Uterus (tissue), 4 donors: ENCODE data around the gene ADCY6. TPM values are rescaled to one million over a fixed set of nuclear protein-coding genes. Genes with fewer than 3 reads are reported as not detected.
A peak's percentile ranks its signal among the peaks of the same experiment; 100 is the strongest.

ENCODE experiments used
- DNase-seq, 2 donors: peaks; one replicate each; pipeline ENCODE4 v3.0.0-alpha.2; 2019 to 2020
- H3K27ac ChIP-seq, 2 donors: fragments of 200-600 bp; sonication (generic); 1 replicate in 1 of 2; 2 replicates in 1 of 2; pipeline ENCODE4 v1.5.1; 2016 to 2018
- H3K27me3 ChIP-seq, 2 donors: fragments of 200-600 bp; sonication (generic); one replicate each; pipeline ENCODE4 v1.5.1; 2018 to 2019; ENCODE audit warnings: control low read depth in 1 of 2
- H3K36me3 ChIP-seq, 2 donors: fragments of 200-600 bp; sonication (generic); one replicate each; pipeline ENCODE4 v1.5.1; 2019; ENCODE audit warnings: control low read depth in 1 of 2
- H3K4me1 ChIP-seq, 2 donors: fragments of 200-600 bp; sonication (generic); one replicate each; pipeline ENCODE4 v1.5.1; 2018 to 2019; ENCODE audit warnings: control low read depth in 1 of 2
- H3K4me3 ChIP-seq, 2 donors: fragments of 200-600 bp; sonication (generic); 1 replicate in 1 of 2; 2 replicates in 1 of 2; pipeline ENCODE4 v1.5.1; 2018 to 2019; ENCODE audit warnings: mild to moderate bottlenecking in 1 of 2
- H3K9me3 ChIP-seq, 2 donors: fragments of 200-600 bp; sonication (generic); one replicate each; pipeline ENCODE4 v1.5.1; 2019; ENCODE audit warnings: control low read depth in 1 of 2
- POLR2A ChIP-seq, 2 donors: fragments of 450-650 bp; IDR thresholded peaks; one replicate each; pipeline ENCODE4 v1.6.1; 2016; ENCODE audit warnings: antibody characterized with exemption in 2 of 2, mild to moderate bottlenecking in 1 of 2, moderate library complexity in 1 of 2
- intact Hi-C: fragments of 100-400 bp; cut with DNase I; formaldehyde crosslinking; loops from one replicate; pipeline ENCODE4 v1.15.1; 2023; ENCODE audit warnings: low total_unique reads
- total RNA-seq, 4 donors: library from RNA; depleted of rRNA in 3 of 4; stranded (reverse); fragments of >200 nt in 3 of 4; gene quantifications; one replicate each; pipeline versions ENCODE4 v1.1.0 to v1.2.4, GENCODE V29; 2014 to 2023
- TF ChIP-seq, protein P1 (sequence below), 4 experiments: fragments of 200-600 bp in 2 of 4; fragments of 450-650 bp in 2 of 4; sonication (generic) in 2 of 4; IDR thresholded peaks; one replicate each; pipeline ENCODE4 v1.5.1; 2016 to 2019; ENCODE audit warnings: antibody characterized with exemption in 4 of 4, mild to moderate bottlenecking in 2 of 4, moderate library complexity in 1 of 4
- donor health status: DM: yes; HTN: yes; CAD: no.

The ADCY6 gene
- total RNA-seq, 4 donors from 2014 or later = 10.6 to 75.8 (median 55.0) TPM

DNA sequence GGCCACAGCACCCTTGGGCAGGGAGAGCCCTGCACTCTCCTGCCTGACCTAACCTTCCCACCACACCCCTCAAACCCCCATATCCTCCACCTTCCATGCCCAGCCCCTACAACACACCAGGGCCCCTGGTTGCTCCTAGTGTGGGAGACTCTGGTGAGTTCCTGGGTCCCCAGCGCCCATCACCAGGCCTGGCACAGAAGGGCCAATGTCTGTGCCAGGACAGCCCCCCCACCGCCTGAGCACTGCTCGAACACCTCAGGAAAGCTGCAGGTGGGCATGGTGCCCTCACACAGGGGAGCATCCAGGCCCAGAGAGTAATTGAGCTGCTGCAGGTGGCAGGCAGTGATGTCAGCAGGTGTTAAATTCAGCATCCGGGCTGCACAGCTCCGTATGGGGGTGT is 15.2 kb downstream of the ADCY6 start:
- intact Hi-C loops = no loop called here
- Histone ChIP-seq H3K27ac (no peak overlapping the region), H3K4me3 (no peak overlapping the region), H3K4me1 (no peaks in the 10 kb centered on the region), H3K27me3 (no peaks in the 10 kb centered on the region), H3K9me3 (no peaks in the 10 kb centered on the region), H3K36me3 (no peaks in the 10 kb centered on the region)
- DNase-seq = no peak
- TF ChIP-seq, protein P1, sequence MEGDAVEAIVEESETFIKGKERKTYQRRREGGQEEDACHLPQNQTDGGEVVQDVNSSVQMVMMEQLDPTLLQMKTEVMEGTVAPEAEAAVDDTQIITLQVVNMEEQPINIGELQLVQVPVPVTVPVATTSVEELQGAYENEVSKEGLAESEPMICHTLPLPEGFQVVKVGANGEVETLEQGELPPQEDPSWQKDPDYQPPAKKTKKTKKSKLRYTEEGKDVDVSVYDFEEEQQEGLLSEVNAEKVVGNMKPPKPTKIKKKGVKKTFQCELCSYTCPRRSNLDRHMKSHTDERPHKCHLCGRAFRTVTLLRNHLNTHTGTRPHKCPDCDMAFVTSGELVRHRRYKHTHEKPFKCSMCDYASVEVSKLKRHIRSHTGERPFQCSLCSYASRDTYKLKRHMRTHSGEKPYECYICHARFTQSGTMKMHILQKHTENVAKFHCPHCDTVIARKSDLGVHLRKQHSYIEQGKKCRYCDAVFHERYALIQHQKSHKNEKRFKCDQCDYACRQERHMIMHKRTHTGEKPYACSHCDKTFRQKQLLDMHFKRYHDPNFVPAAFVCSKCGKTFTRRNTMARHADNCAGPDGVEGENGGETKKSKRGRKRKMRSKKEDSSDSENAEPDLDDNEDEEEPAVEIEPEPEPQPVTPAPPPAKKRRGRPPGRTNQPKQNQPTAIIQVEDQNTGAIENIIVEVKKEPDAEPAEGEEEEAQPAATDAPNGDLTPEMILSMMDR (IDR thresholded peaks at IDR 0.05) = no peak
- no peak for TF ChIP-seq POLR2A (IDR thresholded peaks at IDR 0.05)

DNA sequence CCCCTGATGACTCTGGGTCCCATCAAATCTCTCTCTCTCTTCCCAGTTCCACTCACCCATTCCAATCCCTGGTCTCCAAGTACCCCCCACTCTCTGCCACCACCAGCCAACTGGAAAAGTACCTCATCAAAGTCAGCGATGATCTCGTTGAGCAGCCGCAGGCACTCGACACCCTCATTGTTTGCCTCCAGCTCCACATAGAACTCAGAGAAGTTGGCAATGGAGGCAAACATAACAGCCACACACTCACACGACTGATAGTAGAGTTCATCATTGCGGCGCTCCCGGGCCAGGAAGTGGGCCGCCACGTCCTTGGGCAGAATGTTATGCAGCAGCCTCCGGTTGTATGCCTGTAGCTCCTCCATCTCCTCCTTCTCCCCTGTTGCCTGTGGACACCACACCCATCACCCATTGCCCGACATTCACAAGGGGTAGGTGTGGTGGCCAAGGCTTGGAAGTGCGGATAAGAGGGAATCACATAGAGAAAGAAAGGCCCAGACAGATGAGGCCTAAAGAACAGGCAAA is 17.2 kb downstream of the ADCY6 start:
- intact Hi-C loops = no loop called here
- no peak for DNase-seq
- TF ChIP-seq POLR2A (IDR thresholded peaks at IDR 0.05) = no peak
- TF ChIP-seq, protein P1 (IDR thresholded peaks at IDR 0.05) = no peak
- no peaks in the 10 kb centered on the region for H3K9me3 ChIP-seq
- no peaks in the 10 kb centered on the region for H3K36me3 ChIP-seq
- no peaks in the 10 kb centered on the region for H3K27me3 ChIP-seq
- no peaks in the 10 kb centered on the region for H3K4me1 ChIP-seq
- H3K27ac ChIP-seq = no peak overlapping the region
- H3K4me3 ChIP-seq = no peak overlapping the region

- Histone ChIP-seq H3K27ac (no peak overlapping the region), H3K27me3 (no peaks in the 10 kb centered on the region), H3K36me3 (no peaks in the 10 kb centered on the region), H3K4me3 (no peak overlapping the region), H3K9me3 (no peaks in the 10 kb centered on the region), H3K4me1 (no peaks in the 10 kb centered on the region)
- TF ChIP-seq, protein P1 (IDR thresholded peaks at IDR 0.05) = no peak
- TF ChIP-seq POLR2A (IDR thresholded peaks at IDR 0.05) = no peak
- intact Hi-C loops = no loop called here
- no peak for DNase-seq
Observed at GRCh38 chr12:48770756-48771155, 18.1 kb downstream of the ADCY6 start.

- no peaks in the 10 kb centered on the region for H3K9me3 ChIP-seq
- TF ChIP-seq POLR2A (IDR thresholded peaks at IDR 0.05) = no peak
- TF ChIP-seq, protein P1 (IDR thresholded peaks at IDR 0.05) = no peak
- no peak for DNase-seq
- H3K4me1 ChIP-seq = no peaks in the 10 kb centered on the region
- H3K4me3 ChIP-seq = no peak overlapping the region
- H3K27me3 ChIP-seq = no peaks in the 10 kb centered on the region
- H3K27ac ChIP-seq = no peak overlapping the region
- intact Hi-C loops = no loop called here
- H3K36me3 ChIP-seq = no peaks in the 10 kb centered on the region
Observed at GRCh38 chr12:48768736-48769135, 20.2 kb downstream of the ADCY6 start.

- intact Hi-C loops = no loop called here
- DNase-seq = no peak
- no peak overlapping the region for H3K4me3 ChIP-seq
- H3K36me3 ChIP-seq = no peaks in the 10 kb centered on the region
- H3K27me3 ChIP-seq = no peaks in the 10 kb centered on the region
- no peaks in the 10 kb centered on the region for H3K9me3 ChIP-seq
- TF ChIP-seq, protein P1 (IDR thresholded peaks at IDR 0.05) = no peak
- H3K27ac ChIP-seq = peak overlapping the region; percentile 20 to 77
- H3K4me1 ChIP-seq = no peaks in the 10 kb centered on the region
Observed at GRCh38 chr12:48768147-48768546, 20.7 kb downstream of the ADCY6 start.
